Superior temporal gyrus (tissue), 1 donor: ENCODE data around the gene CD58.
"Not testable (repeated sequence)": the region's sequence is repeated elsewhere in the genome, so short reads cannot be mapped to it uniquely, and the experiment has no call there.

Source experiments
- DNase-seq: peaks from one replicate; pipeline ENCODE4 v3.0.0-alpha.2; 2016; ENCODE audit errors: extremely low spot score

CD58 gene

DNA sequence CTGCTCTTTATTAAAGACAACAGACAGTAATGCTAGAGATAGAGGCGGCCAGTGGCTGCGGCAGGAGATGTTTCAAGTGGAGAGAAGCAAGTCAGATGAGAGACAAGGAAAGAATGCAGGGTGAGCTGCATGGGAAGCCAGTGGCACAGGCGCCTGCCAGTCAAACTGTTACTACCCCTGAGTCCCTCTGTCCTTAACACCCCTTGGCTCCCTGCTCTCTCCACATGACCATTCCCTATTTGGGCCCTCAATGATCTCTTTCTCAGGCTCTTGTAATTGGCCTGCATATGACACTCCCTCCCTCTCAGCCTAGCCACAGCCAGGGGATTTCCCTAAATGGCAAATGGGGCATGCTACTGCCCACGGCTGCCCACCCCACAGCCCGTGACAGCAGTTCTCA, 22.6 kb upstream of the CD58 start:
- DNase-seq, result not testable (repeated sequence)

DNA sequence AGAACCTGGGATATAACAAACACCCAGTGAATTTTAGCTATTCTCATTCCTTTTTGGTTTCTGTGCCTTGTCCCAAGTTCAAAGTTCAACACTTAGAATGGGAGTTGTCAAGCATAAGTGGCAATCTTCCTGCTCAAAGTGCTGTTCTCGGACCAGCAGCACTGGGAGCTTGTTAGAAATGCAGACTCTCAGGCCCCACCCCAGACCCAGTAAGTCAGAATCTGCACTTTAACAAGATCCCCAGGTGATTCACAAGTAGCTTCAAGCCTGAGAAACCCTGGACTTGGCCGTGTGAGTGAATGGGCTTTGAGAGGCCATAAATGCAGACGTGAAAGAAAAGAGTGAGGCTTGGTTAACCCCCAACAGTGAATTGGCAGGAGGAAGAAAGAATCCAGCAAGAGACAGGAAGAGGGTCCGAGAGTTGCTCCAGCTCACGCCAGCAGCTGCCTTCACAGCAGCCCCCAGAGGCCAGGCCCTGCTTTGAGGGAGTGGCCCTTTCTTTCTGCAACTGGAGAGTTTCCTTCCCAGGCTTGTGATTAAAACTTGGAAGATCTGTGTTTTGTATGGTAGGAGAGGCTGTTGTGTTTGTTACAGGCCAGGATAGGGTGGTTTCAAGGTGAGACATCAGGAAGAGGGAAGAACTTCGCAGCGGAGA, 21.3 kb upstream of the CD58 start:
- not testable (repeated sequence) for DNase-seq

GRCh38 chr1:116591006-116591950, 20.5 kb upstream of the CD58 start:
- DNase-seq, result not testable (repeated sequence)

DNA sequence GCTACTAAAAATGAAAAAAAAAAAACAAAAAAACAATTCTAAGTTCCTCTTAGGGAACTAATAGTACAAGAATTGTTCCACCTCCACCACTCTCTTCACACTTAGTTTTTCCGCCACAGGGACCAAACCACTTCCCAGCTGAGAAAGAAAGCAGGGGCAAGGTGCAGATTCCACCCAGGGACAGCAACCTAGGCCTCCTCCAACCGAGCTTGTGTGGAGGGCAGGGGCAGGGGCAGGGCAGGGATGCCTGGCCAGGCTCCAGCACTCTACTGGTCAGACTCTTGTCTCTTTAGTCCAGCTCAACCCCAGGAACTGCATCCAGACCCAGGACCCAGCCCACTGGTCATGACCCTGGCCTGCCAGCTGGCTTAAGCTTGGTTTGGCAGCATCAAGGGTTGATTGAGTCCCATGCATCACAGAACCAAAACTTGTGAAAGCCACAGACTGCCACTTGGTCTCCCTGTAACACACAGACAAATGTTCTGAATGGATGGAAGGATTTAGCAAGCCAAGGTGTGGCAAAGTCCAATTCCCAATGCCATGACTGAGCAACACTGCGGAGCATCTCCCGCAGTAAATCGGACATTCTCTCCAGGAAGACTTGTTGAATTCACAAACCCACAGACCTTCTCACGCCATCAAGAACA, 19.7 kb upstream of the CD58 start:
- not testable (repeated sequence) for DNase-seq

DNA sequence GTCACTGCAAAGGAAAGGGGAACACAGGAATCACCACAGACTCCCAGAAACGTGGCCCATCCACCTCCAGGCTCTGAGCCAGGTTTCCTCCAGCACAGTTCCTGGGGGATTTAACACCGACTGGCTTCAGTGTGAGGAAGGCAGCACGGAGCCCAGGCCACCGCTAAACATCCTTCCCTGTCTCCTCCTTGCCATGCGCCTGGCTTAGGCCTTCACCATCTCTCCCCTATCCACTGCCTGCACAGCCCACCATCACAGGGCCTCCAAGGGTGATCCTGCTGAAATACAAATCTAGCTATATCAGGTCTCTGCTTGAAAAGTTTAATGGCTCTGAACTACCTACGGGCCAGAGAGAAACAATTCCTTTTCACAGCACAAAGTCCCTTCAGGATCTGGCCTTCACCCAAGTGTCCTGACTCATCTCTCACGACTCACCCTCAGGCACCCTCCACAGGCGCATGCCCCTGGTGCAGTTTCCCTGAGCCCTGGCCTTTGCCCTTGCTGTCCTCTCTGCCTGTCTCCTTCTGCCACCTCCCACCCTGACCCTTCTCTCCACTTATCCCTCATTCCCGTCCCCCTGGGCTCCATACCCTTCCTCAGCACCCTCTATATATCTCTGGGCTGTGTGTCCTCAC, 18.4 kb upstream of the CD58 start:
- DNase-seq, result not testable (repeated sequence)

DNA sequence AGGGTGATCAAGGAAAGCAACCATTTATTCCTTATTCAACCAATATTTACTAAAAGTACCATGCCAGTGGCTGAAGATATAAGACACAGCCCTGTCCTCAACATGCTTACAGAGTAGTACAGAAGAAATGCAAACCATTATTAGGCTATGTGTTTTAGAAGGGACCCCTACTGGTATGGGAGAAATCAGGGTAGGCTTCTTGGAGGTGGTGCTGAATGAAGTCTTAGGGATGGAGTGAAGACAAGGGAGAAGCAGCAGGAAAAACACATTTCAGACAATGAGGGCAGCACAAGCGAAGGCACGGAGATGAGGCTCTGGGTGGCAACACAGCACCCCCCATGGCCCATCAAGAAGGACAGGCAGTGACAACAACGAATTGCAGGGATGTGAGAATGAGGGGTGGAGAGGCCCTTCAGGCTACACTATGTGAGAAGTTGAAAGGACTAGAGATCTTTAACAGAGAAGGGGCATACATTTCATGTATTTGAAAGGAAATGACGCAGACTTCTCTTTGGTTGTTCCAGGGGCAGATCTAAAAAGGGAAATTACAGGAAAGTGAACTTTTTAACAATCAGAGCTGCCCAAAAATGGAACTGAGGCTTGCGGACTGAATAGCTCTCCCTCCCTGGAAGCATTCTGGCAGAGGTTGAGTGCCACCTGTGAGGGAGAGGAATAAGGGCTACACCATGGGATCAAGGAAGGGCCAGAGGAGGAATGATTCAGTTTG, 16.8 kb upstream of the CD58 start:
- DNase-seq, result no peak

DNA sequence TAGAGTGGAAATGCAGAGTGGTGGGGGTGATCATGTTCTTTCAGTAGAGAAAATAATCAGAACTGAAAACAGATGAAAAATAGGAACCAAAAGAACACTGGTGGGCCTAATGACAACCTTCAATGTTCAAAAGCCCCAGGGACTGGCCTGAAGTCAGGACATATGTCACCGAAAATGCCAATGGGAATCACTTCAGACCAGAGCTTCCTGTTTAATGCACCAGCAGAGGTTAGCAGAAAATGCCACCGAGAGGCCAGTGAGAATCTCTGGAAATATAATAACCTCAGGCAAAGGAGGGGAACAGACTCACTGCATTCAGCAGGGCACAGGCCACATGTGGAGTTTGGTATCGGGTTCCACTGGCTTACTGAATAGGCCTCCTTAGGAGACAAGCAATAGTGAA, 15.9 kb upstream of the CD58 start:
- DNase-seq, result no peak

DNA sequence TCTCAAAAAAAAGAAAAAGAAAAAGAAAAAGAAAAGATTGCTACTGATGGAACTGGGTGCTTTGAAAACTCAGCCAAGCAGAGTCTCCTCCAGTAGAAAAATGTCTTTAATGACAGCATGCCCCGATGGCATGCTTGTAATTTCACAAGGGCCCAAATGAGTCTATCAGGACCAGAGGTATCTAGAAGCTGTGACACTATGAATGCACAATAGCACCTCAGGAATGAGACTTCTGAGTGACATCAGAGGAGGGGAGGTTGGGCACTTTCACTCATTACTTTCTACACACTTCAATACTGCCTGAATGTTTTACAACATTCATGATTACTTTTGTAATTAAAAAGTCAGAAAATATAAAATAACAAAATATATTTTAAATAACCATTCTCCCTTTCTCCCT, 15.1 kb upstream of the CD58 start:
- no peak for DNase-seq

DNA sequence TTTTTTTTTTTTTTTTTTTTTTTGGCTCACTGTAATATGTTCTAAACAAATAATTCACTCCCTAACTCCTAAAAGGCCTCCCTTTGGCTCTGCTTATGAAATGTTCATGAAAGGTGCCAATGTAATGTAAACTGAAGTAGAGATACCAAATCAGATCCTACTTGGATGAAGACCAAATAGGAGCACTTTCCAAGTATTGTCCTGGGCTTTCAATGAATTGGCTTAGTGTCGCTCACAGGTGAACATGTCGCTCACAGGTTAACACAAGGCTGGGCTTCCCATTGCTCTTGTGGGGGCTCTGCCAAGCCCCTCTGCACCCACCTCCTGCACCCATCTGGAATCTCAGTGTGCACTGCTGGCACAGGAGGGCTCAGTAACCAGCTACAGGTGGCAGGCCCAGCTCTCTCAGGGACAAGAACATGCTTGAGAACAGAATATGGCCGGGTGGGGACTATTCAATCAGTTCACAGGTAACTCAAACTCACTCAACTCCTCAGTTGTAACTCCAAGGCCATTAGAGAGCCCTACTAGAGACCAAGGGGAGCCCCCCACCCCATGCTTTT, 10.6 kb upstream of the CD58 start:
- DNase-seq, result no peak

DNA sequence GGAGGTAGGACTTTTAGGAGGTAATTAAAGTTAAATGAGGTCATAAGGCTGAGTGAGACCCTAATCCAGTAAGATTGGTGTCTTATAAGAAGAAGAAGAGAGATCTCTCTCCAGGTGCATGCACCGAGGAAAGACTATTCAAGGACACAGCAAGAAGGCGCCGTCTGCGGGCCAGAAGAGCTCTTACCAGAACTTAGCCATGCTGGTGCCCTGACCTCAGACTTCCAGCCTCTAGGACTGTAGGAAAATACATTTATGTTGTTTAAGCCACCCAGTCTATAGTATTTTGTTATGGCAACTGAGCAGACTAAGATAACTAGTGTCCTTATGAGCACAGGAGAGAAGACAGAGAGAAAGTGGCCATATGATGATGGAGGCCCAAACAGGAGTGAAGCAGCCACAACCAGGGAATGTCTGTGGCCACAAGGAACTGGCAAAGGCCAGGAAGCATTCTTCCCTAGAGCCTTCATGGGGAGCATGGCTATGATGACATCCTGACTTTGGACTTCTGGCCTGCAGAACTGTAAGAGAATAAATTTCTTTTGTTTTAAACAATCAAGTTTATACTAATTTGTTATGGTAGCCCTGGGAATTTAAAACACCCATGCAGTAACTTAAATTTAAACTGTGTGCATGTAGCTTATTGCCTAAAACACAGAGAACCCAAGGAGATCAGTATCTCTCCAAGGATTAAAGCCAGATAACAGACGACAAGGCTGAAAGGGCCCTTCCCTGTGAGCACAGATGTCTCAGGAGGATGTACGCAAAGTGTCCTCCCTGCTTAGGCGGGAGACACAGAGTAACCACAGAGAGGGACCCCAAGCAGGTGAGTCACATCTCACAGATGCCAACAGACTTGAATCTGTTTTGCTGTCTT, 9.9 kb upstream of the CD58 start:
- DNase-seq, result no peak

DNA sequence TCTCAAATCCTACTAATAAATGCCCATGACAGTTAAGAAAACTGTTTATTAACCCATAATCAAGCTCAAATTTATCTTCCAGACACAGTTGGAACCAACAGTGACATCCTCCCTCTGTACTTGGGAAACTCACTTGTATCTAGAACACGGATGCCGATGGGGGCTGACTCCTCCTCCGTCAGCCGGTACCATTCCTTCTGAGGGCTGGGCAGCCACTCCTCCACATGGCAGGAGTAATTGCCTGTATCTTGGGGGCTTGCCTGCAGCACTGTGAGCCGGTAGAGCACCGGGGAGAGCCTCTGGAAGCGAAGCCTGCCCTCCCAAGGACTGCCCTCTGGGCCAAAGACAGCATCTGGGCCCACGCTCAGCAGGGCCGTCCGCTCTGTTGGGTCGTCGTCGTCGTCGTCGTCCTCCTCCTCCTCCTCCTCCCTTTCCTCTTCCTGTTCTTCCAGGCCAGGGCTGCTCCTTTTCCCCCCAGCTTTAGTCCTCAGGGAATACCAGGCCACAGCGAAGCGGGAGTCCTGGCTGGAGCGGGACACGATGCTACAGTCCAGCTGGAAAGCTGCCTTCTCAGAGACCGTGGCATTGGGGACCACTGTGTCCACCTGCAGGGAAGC, 8.5 kb upstream of the CD58 start:
- DNase-seq, result no peak

DNA sequence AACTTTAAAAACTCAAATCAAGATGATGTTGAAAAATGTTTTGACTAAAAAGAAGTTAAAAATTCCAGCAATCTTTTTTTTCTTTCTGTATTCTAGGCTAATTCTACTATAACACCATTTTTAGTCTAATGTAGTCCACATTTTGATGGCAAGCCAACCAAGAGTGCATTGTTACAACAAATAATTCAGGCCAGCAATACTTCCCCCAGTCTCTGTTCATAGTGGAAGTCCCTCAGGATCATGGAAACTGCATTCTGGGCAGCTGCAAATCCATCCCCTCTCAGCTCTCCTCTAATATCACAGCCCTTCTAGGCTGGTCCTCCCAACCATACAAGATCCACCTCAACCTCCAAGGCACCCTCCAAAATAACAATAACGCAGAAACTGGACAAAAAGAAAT, 7.8 kb upstream of the CD58 start:
- no peak for DNase-seq

DNA sequence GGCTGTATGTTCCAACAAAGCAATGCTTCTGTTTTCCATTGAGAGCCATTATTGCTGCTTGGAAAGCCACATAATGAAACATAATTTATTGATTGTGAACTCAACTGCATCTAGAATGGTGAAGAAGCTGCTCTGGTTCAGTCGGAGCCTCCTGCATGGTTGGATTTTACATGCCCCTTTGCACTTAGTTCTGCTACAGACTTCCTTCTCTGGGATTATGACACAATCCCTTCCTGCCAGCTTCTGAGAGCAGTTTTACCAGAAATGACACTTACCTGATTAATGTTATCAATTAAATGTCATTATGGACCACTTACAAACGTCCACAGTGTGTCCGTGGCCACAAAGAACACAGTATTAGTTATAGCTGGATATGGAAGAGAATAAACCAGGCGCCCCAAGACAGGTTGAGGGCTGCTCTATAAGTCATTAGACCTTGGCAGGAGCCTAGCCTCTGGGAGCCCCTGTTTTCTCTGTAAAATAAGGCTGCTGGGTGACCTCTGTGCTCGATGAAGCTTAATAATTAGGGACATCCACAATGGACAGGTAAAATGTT, 7.0 kb upstream of the CD58 start:
- DNase-seq, result no peak

DNA sequence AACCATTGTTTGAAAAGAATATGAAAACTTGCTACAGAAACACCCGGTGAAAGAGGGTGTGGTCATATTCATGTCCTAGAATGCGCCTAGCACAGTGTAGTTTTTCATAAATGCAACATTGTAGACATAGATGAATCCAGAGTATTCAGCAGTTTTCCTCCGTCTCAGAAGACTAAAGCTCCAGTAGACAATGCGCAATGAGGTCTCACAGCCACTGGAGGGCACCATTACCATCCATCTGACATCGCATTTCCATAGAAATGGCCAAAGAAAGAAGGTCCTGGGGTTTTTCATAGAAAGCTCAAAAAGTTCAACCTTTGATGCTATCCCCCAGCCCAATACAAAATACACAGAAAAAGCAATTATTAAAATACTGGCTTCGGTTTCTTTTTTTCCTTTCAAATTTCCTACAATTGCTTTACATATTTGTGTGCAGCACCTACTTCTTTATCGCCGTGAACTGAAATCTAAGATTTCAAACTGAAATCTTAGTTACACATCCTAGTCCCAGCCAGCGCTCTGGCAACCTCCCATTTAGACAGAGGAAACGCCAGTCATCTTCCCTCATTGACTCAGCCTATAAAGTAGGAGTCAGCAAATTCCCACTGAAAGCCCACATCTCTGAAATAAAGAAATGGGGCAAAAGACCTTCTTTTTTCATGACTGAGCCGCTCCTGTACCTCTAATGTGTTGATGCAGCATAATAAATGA, 3.9 kb upstream of the CD58 start:
- DNase-seq, result peak; percentile 94

DNA sequence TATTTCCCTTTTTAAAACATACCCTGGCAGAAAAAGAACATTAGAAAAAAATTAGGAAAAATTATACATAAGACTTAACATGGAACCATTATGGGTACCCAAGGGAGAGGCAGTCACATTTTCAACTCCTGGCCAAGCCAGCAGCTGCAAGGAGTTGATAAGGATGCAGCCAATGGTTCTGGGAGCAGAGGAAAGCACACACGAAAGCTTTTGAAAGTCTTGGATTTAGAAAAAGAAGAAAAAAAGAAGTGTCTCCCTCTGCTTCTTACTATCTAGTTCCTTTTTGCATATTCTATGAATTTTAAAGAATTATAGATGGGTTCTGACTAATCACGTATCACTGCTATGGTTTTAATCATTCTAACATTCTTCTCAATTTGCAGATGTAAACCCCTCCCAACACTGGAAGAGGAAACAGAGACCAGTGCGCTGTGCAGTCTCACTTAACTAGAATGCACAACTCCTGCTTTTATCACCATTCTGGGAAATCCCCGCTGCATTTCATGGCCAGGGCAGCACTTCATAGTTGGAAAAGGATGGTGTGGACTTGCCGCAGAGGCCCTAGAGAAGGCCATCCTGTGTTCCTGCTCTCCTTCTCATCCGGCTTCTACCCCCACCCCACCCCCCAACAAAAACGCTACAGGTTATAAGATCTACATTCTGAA, 2.7 kb upstream of the CD58 start:
- no peak for DNase-seq

DNA sequence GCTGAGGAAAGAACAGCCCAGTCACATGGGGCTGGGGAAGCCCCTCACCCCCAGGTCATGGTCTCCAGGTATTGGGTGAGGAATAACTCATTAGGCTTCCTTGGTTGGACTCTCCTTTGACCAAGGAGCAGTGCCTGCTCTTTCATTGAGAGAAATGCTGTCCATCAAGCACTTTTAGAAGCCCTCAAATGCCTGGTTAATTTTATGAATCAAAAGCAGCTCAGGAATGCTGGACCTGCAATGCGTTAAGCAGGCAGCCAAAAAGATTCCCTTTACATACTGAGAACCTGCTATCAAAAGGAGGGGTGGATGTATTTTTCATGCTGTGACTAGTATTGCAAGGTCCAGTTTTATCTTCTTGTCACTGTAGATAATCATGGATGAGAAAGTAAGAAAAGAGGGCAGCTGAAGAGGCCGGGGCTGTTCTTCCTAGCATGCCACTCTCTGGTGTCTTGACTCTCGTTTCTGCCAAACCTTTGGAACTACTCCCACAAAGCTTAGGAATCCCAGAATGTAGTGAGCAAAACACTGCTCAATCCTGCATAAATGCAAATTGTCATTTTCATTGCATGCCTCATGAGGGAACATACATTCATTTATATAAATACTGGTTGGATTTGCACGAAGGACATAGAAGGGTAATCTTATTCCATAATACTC, 2.1 kb upstream of the CD58 start:
- no peak for DNase-seq

GRCh38 chr1:116572099-116572498, 1.3 kb upstream of the CD58 start:
- DNase-seq, result no peak
